H1 (cell line): ENCODE data around the gene SEMA6A. TPM values are rescaled to one million over a fixed set of nuclear protein-coding genes. Genes with fewer than 3 reads are reported as not detected.

Experiments
- CHD7 ChIP-seq: fragments of 300-600 bp; sonication (generic); IDR thresholded peaks from 2 replicates; pipeline ENCODE4 v1.7.1; 2012; ENCODE audit warnings: low read length, moderate library complexity, mild to moderate bottlenecking, inconsistent platforms; ENCODE audit not compliant: insufficient replicate concordance
- KDM4A ChIP-seq: IDR thresholded peaks from one replicate; pipeline ENCODE4 v1.7.1; 2012; ENCODE audit warnings: low read depth, mild to moderate bottlenecking, moderate library complexity, low read length, inconsistent platforms; ENCODE audit not compliant: severe bottlenecking
- polyA plus RNA-seq, 7 experiments: library from polyadenylated mRNA; depleted of rRNA in 3 of 7; stranded (reverse) in 5 of 7; unstranded in 2 of 7; fragments of >200 nt in 5 of 7; fragments of 200-250 nt in 2 of 7; gene quantifications; 1 replicate in 5 of 7; 2 replicates in 1 of 7; 4 replicates in 1 of 7; pipeline versions ENCODE4 v1.2.1 to v1.2.3, GENCODE V29; 2011 to 2013; ENCODE audit warnings: missing spikeins in 2 of 7, mixed read lengths in 2 of 7
- total RNA-seq: library from RNA; stranded (reverse); fragmentation: NEBNext Ultra II Directional; extraction: Animal tissue kit (Norgen Biotek cat#: 25700); gene quantifications from 2 replicates; pipeline ENCODE4 v1.2.1, GENCODE V29; 2021

Gene SEMA6A
- total and polyA plus RNA-seq, 2 of the 8 experiments (the other 6 are each of a cell fraction or from before 2014, with no cell fraction given), result 78.3 to 277 TPM

- no peak for TF ChIP-seq CHD7
- no peak for TF ChIP-seq KDM4A
Observed at GRCh38 chr5:116612431-116612830, 37.8 kb upstream of the SEMA6A start (continued).
